PFSK-1 (cell line): ENCODE measurements around the gene BCR.

ENCODE experiments used
- FOXP2 ChIP-seq: optimal IDR thresholded peaks from 2 replicates; pipeline ENCODE3; 2011; ENCODE audit warnings: borderline replicate concordance, control low read depth, inconsistent platforms; ENCODE audit not compliant: insufficient read depth; ENCODE audit errors: extremely low read length, extremely low read depth
- POLR2AphosphoS5 ChIP-seq: IDR thresholded peaks from 2 replicates; pipeline ENCODE4 v1.6.1; 2012; ENCODE audit warnings: low read depth, mild to moderate bottlenecking, control low read depth, low read length, moderate library complexity
- SIN3A ChIP-seq: IDR thresholded peaks from 2 replicates; pipeline ENCODE4 v1.6.1; 2012; ENCODE audit warnings: mild to moderate bottlenecking, low read length, moderate library complexity, borderline replicate concordance; ENCODE audit not compliant: insufficient read depth
- TAF1 ChIP-seq: IDR thresholded peaks from 2 replicates; pipeline ENCODE4 v1.6.1; 2012; ENCODE audit warnings: low read length, control low read depth, borderline replicate concordance; ENCODE audit not compliant: insufficient read depth
- TF ChIP-seq, protein P1 (sequence below), 2 experiments: IDR thresholded peaks; 2 replicates each; pipeline versions ENCODE4 v1.6.1 to v1.8.0; 2011 to 2012; ENCODE audit warnings: low read depth in 2 of 2, low read length in 2 of 2, control low read depth in 1 of 2, inconsistent platforms in 1 of 2, mild to moderate bottlenecking in 1 of 2, moderate library complexity in 1 of 2; ENCODE audit not compliant: insufficient read depth in 1 of 2

The BCR gene

DNA sequence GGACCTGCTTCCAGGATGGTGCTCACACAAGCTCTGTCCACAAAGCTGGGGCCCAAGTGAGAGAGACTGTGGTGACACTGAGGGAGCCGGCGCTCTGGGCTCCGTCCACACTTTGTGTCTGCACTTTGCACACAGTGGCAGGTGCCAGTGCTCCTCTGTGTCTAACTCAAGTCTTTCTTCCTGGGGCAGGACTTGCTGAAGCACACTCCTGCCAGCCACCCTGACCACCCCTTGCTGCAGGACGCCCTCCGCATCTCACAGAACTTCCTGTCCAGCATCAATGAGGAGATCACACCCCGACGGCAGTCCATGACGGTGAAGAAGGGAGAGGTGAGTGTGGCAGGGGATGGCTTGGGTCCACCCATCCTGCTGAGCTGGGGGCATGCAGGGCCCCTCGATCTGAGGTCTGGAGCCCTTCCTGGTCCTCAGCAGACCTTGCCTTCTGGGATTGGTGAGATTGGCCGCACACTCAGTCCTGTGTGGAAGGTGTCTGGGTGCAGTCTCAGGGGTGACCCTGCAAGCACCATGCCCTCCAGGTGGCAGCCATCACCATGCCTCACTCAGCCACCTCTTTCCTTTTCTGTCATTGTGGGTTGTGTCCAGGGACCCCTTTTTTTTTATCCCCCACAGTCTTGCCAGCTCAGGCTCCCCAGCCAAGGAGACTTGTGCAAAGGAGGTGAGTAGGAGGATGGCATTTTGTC lies 93.3 kb downstream of the BCR start:
- no peak for TF ChIP-seq SIN3A

DNA sequence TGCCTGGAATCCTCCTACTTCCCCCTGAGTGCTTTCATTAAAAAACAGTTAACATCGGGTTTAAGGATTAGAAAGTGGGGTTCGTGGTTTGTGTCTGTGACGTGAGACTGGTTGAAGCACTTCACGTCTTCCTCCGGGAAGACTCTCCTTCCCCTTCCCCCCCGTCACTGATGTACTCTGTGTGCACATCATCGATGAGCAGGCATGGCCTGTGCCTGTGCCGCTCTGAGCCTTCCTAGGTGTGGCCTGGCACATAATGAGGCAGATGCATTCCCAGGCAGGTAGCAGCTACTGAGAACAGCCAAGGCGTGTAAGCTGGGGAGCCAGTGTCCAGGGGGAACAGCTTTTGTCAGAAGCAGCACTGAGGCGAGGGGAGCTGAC lies 93.8 kb downstream of the BCR start:
- TF ChIP-seq, protein P1, sequence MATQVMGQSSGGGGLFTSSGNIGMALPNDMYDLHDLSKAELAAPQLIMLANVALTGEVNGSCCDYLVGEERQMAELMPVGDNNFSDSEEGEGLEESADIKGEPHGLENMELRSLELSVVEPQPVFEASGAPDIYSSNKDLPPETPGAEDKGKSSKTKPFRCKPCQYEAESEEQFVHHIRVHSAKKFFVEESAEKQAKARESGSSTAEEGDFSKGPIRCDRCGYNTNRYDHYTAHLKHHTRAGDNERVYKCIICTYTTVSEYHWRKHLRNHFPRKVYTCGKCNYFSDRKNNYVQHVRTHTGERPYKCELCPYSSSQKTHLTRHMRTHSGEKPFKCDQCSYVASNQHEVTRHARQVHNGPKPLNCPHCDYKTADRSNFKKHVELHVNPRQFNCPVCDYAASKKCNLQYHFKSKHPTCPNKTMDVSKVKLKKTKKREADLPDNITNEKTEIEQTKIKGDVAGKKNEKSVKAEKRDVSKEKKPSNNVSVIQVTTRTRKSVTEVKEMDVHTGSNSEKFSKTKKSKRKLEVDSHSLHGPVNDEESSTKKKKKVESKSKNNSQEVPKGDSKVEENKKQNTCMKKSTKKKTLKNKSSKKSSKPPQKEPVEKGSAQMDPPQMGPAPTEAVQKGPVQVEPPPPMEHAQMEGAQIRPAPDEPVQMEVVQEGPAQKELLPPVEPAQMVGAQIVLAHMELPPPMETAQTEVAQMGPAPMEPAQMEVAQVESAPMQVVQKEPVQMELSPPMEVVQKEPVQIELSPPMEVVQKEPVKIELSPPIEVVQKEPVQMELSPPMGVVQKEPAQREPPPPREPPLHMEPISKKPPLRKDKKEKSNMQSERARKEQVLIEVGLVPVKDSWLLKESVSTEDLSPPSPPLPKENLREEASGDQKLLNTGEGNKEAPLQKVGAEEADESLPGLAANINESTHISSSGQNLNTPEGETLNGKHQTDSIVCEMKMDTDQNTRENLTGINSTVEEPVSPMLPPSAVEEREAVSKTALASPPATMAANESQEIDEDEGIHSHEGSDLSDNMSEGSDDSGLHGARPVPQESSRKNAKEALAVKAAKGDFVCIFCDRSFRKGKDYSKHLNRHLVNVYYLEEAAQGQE (IDR thresholded peaks at IDR 0.05; ENCODE audit: insufficient read depth in 1 of 2, low read depth in 2 of 2, low read length in 2 of 2): no peak
- no peak for TF ChIP-seq TAF1
- no peak for TF ChIP-seq SIN3A
- no peak for TF ChIP-seq POLR2AphosphoS5
- no peak for TF ChIP-seq FOXP2

DNA sequence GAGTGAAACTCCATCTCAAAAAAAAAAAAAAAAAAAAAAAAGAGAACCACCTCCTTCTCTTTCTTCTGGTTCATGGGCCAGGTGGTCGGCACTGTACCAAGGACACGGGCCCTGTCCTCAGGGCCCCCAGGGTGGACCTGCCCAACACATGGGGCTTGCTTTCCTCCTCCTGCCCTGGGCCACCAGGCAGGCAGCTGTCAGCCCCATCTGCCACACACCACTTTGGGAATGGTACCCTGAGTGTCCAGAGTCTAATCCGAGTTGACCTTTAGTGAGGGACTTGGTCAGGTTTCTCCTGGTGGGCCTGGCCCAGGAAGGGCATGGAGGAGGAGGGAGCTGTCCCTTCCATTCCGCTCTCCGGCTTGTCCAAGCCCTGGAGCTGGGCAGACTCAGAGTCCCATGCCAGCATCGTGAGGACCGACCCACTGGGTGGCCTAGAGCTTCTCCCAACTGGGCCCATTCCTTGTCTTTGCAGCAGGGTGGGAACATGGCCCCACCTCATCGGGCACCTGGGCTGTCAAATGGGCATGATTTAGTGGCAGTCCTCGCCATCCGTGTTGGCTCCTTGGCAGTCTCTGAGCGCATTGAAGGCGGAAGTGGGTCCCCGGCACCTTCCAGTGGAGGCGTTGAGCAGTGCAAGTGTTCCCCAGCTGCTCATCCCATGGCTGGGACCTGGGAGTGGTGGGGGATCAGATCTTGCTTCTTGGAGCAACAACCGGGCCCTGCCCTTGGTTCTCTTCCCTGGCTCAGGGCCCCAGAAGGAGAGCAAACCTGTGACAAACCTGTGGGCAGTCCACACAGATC lies 94.8 kb downstream of the BCR start:
- TF ChIP-seq POLR2AphosphoS5 (no peak), FOXP2 (no peak), TAF1 (no peak), SIN3A (no peak)
- TF ChIP-seq, protein P1 (IDR thresholded peaks at IDR 0.05; ENCODE audit: insufficient read depth in 1 of 2, low read depth in 2 of 2, low read length in 2 of 2): no peak

DNA sequence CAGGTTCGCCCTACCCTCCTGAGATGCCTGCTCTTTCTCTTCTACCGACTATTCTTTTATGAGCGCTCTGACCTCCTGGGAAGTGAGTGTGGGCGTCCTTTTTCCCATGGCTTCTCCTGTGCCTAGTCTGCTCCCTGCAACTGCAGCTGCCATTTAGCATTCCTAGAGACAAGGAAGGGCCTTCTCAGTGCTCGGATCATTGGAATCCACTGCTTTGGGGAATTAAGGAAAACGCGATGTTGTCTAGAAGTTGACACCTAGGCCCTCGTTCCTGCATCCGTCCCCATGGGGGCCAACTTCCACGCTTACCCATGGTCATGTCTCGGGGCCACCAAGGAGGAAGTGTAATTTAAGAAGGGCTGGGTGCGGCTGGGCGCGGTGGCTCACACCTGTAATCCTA lies 95.4 kb downstream of the BCR start:
- no peak for TF ChIP-seq TAF1
- TF ChIP-seq SIN3A: no peak
- TF ChIP-seq, protein P1 (IDR thresholded peaks at IDR 0.05; ENCODE audit: insufficient read depth in 1 of 2, low read depth in 2 of 2, low read length in 2 of 2): no peak
- no peak for TF ChIP-seq POLR2AphosphoS5
- no peak for TF ChIP-seq FOXP2

DNA sequence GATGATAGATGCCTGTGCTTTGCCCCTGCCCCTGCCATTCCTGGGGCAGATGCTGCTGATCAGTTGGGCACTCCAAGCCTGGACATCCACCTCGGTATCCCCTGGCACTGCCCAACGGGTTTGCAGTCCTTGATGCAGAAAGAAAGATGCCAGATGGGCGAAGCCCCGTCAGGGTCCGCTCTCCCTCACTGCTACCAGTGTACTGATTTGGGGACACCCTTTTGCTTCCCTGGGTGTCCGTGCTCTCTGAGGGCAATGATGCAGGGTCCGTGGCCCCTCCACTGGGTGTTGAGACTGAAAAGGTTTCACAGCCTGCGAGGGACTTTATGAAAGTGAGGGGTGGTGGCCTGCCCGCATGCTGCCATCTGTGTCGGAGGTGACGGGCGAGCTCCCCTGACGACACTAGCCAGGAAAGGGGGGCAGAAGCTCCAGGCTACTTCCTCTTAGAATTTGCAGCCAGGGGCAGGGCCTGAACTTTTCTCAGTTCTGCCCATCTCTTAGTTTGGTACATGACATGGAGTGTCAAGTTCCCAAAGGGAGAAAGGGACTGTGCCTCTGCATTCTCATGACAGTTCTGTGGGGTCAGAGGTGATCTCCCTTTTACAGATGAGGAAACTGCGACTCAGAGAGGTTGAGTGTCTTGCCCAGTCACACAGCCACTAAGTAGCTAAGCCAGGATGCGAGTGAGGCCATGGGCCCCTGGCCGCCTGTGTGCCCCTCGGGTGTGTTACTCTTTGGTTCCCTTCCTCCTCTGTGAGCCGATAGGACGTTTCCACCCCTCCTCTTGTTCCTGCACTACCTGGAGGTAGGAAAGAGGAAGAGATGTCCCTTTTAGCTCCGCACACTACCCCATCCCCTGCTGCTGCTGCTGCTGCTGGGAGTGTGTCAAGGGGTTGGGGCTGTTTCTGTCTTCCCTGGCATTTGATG lies 96.6 kb downstream of the BCR start:
- TF ChIP-seq TAF1 (no peak), SIN3A (no peak), FOXP2 (no peak), POLR2AphosphoS5 (no peak)
- TF ChIP-seq, protein P1 (IDR thresholded peaks at IDR 0.05; ENCODE audit: insufficient read depth in 1 of 2, low read depth in 2 of 2, low read length in 2 of 2): no peak
